Fibroblast of peridontal ligament (primary cell): Measurements from ENCODE around the gene IL9.

Experiments
- DNase-seq: peaks from one replicate; pipeline ENCODE4 v3.0.0-alpha.2; 2010; ENCODE audit errors: extremely low read depth

IL9 gene

GRCh38 chr5:135891268-135891667 is 4.4 kb downstream of the IL9 start:
- DNase-seq = peak; percentile 10

GRCh38 chr5:135890867-135891266 is 4.8 kb downstream of the IL9 start:
- no peak for DNase-seq

GRCh38 chr5:135890296-135890695 is 5.3 kb downstream of the IL9 start:
- DNase-seq = no peak

GRCh38 chr5:135887881-135888614 is 7.6 kb downstream of the IL9 start:
- peak; percentile 30 for DNase-seq

- peak; percentile 67 for DNase-seq
Observed at GRCh38 chr5:135887447-135887864, 8.2 kb downstream of the IL9 start.

GRCh38 chr5:135886136-135886535 is 9.5 kb downstream of the IL9 start:
- no peak for DNase-seq

- no peak for DNase-seq
Observed at GRCh38 chr5:135885031-135885430, 10.6 kb downstream of the IL9 start.

- DNase-seq = no peak
Observed at GRCh38 chr5:135883441-135883840, 12.2 kb downstream of the IL9 start.

- DNase-seq = no peak
Observed at GRCh38 chr5:135883026-135883425, 12.6 kb downstream of the IL9 start.

GRCh38 chr5:135881819-135882218 is 13.8 kb downstream of the IL9 start:
- no peak for DNase-seq

- no peak for DNase-seq
Observed at GRCh38 chr5:135881244-135881643, 14.4 kb downstream of the IL9 start.

- DNase-seq = no peak
Observed at GRCh38 chr5:135880801-135881200, 14.8 kb downstream of the IL9 start.

- DNase-seq = no peak
Observed at GRCh38 chr5:135880278-135880677, 15.4 kb downstream of the IL9 start.

- DNase-seq = no peak
Observed at GRCh38 chr5:135879591-135879990, 16.1 kb downstream of the IL9 start.

GRCh38 chr5:135878156-135878620 is 17.5 kb downstream of the IL9 start:
- no peak for DNase-seq

- no peak for DNase-seq
Observed at GRCh38 chr5:135877570-135878155, 18.0 kb downstream of the IL9 start.

- DNase-seq = no peak
Observed at GRCh38 chr5:135876146-135876545, 19.5 kb downstream of the IL9 start.

GRCh38 chr5:135875567-135875966 is 20.1 kb downstream of the IL9 start:
- DNase-seq = no peak

GRCh38 chr5:135874461-135874860 is 21.2 kb downstream of the IL9 start:
- no peak for DNase-seq

GRCh38 chr5:135873831-135874230 is 21.8 kb downstream of the IL9 start:
- DNase-seq = no peak

GRCh38 chr5:135871268-135871915 is 24.2 kb downstream of the IL9 start:
- no peak for DNase-seq

GRCh38 chr5:135869935-135870334 is 25.7 kb downstream of the IL9 start:
- DNase-seq = no peak

- no peak for DNase-seq
Observed at GRCh38 chr5:135869276-135869675, 26.4 kb downstream of the IL9 start.
